H7 (cell line): ENCODE results near the gene GRIK4. TPM values are rescaled to one million over a fixed set of nuclear protein-coding genes. Genes with fewer than 3 reads are reported as not detected.

Source experiments
- DNase-seq: peaks from one replicate; pipeline ENCODE4 v3.0.0; 2012
- H3K27me3 ChIP-seq: 2 replicates; pipeline ENCODE4 v1.6.0; 2011; ENCODE audit warnings: mild to moderate bottlenecking, low read length; ENCODE audit not compliant: control insufficient read depth, insufficient read depth
- H3K36me3 ChIP-seq: replicated peaks from 2 replicates; pipeline ENCODE4 v1.5.1; 2011; ENCODE audit warnings: low read length; ENCODE audit not compliant: control insufficient read depth, insufficient read depth
- H3K4me3 ChIP-seq: 2 replicates; pipeline ENCODE4 v1.5.1; 2011; ENCODE audit warnings: low read depth, mild to moderate bottlenecking, control low read depth, low read length, moderate library complexity; ENCODE audit not compliant: insufficient read depth
- total RNA-seq: library from RNA; depleted of rRNA; stranded (reverse); fragments of >200 nt; shearing (Covaris generic); gene quantifications from 2 replicates; pipeline ENCODE4 v1.2.3, GENCODE V29; 2014; rRNA removed

GRIK4 gene, protein sequence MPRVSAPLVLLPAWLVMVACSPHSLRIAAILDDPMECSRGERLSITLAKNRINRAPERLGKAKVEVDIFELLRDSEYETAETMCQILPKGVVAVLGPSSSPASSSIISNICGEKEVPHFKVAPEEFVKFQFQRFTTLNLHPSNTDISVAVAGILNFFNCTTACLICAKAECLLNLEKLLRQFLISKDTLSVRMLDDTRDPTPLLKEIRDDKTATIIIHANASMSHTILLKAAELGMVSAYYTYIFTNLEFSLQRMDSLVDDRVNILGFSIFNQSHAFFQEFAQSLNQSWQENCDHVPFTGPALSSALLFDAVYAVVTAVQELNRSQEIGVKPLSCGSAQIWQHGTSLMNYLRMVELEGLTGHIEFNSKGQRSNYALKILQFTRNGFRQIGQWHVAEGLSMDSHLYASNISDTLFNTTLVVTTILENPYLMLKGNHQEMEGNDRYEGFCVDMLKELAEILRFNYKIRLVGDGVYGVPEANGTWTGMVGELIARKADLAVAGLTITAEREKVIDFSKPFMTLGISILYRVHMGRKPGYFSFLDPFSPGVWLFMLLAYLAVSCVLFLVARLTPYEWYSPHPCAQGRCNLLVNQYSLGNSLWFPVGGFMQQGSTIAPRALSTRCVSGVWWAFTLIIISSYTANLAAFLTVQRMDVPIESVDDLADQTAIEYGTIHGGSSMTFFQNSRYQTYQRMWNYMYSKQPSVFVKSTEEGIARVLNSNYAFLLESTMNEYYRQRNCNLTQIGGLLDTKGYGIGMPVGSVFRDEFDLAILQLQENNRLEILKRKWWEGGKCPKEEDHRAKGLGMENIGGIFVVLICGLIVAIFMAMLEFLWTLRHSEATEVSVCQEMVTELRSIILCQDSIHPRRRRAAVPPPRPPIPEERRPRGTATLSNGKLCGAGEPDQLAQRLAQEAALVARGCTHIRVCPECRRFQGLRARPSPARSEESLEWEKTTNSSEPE
- total RNA-seq: 1.0 TPM in 2 replicates

DNA sequence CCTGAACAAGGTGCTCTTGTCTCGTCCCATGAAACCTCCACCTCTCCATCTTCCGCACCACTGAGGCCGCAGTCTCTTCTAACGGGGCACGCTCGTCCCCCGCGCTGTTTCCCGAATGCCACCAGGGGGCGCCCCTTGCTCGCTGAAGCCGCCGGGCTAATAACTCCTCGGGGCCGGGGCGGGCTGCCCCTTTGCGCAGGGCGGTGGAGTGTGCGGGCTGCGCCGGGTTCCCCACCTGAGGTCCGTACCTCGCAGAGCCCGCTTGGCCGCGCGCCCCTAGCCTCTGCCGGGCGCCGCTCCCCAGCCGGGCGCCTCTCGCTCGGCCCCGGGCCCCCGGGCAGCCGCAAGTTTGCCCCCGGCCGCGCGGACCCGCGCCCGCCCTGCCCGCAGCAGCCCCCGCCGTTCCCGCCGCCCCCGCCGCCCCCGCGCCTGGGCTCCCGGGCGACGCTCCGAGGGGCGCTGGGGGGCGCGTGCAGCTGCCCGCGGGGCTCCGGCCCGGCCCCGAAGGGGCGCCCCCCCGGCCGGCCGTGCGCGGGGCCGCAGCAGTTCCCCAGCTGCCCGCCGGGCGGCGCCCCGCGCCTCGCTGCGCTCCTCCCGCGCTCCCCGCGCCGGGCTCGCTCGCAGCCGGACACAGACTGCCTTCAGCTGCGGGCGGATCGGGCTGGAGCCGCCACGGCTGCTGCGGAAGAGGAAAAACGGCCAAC lies at the start of gene GRIK4:
Gene GRIK4 (plus strand): TSS at position 633 of the 704 bp plus-strand sequence. CDS start 148,571 bp downstream, outside the sequence.
- Histone ChIP-seq H3K27me3 (peaks cover 8% of the 10 kb centered on the region), H3K4me3 (peak within 1 kb of the TSS; percentile 43), H3K36me3 (no peaks in the 10 kb centered on the region)
- DNase-seq: peak; percentile 98

DNA sequence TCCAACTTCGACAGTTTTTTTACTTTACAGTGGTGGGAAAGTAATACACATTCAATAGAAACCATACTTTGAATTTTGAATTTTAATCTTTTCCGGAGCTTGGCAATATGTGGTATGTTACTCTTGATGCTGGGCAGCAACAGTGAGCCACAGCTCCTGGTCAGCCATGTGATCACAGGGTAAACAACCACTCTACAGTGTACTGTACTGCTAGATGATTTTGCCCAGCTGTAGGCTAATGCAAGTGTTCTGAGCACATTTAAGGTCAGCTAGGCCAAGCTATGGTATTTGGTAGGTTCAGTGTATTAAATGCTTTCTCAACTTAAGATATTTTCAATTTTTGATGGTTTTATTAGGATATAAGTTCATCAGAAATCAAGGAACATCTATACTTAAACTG lies 48.7 kb upstream of the GRIK4 start:
- Histone ChIP-seq H3K27me3 (no peaks in the 10 kb centered on the region), H3K36me3 (peaks cover 2% of the 10 kb centered on the region; the same call in 1 of the 2 replicates), H3K4me3 (no peak overlapping the region)
- no peak for DNase-seq

DNA sequence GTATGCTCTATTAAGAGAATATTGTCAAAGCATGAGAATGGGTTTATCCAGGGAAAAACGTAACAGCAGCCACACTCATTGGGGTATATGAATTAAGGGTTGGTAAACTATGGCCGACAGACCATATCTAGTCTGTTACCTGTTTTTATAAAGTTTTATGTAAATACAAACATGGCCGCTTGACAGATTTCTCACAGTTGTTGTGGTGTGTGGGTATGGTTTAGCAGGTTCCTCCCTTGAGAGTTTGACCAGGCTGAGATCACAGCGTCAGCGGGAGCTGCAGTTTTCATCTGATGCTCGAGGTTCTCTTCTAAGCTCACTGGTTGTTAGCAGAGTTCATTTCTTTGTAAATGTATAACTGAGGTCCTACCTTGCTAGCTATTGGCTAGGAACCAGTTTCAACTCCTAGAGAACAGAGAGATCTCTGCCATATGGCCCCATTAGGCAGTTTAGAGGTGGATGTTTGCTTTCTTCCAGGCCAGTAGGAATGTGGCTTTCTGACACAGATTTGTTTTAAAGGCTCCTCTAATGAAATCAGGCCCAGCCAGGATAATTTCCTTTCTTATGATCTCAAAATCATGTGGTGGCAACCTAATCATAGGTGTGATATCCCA lies 45.5 kb upstream of the GRIK4 start:
- Histone ChIP-seq H3K36me3 (peaks cover 1% of the 10 kb centered on the region; the same call in 1 of the 2 replicates), H3K4me3 (no peak overlapping the region), H3K27me3 (no peaks in the 10 kb centered on the region)
- no peak for DNase-seq

DNA sequence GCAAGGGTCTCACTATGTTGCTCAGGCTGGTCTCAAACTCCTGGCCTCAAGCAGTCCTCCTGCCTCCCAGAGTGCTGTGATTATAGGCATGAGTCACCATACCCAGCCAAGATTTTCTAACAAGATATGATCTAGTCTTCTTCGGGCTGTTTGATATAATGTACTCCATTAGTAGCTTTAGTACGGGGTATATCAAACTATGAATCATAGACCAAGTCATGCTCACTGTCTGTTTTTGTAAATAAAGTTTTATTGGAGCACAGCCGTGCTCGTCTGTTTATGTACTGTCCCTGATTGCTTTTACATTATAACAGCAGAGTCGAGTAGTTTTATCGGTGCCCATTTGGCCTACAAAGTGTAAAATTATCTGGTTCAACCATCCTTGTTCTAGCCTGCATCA lies 43.9 kb upstream of the GRIK4 start:
- peaks cover 1% of the 10 kb centered on the region; the same call in 1 of the 2 replicates for H3K36me3 ChIP-seq
- no peak for DNase-seq
- no peaks in the 10 kb centered on the region for H3K27me3 ChIP-seq
- no peak overlapping the region for H3K4me3 ChIP-seq

GRCh38 chr11:120471131-120471530 lies 40.4 kb upstream of the GRIK4 start:
- Histone ChIP-seq H3K27me3 (no peaks in the 10 kb centered on the region), H3K36me3 (peaks cover 2% of the 10 kb centered on the region; the same call in 1 of the 2 replicates), H3K4me3 (no peak overlapping the region)
- no peak for DNase-seq

- Histone ChIP-seq H3K27me3 (no peaks in the 10 kb centered on the region), H3K4me3 (no peak overlapping the region), H3K36me3 (peaks cover 2% of the 10 kb centered on the region; the same call in 1 of the 2 replicates)
- DNase-seq: no peak
Observed at GRCh38 chr11:120471994-120472393, 39.6 kb upstream of the GRIK4 start.

DNA sequence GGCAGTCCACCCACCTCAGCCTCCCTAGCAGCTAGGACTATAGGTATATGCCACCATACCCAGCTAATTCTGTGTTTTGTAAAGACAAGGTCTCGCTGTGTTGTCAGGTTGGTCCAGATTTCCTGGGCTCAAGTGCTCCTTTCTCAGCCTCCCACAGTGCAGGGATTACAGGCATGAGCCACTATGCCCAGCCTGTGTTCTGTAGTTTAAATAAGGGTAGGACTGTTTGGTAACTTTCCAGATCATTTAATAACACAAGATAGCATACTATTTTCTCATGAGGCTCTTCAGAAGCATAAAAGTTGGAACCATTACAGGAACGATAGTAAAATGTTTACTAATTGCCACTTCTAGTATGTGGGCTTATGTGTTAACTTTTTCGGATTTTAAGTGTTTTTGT lies 38.0 kb upstream of the GRIK4 start:
- H3K27me3 ChIP-seq: no peaks in the 10 kb centered on the region
- H3K4me3 ChIP-seq: no peak overlapping the region
- peaks cover 6% of the 10 kb centered on the region; the same call in 1 of the 2 replicates for H3K36me3 ChIP-seq
- DNase-seq: no peak

- DNase-seq: no peak
- Histone ChIP-seq H3K27me3 (no peaks in the 10 kb centered on the region), H3K4me3 (no peak overlapping the region), H3K36me3 (peaks cover 15% of the 10 kb centered on the region)
Observed at GRCh38 chr11:120482149-120482548, 29.4 kb upstream of the GRIK4 start.

- Histone ChIP-seq H3K36me3 (peaks cover 11% of the 10 kb centered on the region), H3K27me3 (no peaks in the 10 kb centered on the region), H3K4me3 (no peak overlapping the region)
- DNase-seq: no peak
Observed at GRCh38 chr11:120484722-120485121, 26.8 kb upstream of the GRIK4 start.

DNA sequence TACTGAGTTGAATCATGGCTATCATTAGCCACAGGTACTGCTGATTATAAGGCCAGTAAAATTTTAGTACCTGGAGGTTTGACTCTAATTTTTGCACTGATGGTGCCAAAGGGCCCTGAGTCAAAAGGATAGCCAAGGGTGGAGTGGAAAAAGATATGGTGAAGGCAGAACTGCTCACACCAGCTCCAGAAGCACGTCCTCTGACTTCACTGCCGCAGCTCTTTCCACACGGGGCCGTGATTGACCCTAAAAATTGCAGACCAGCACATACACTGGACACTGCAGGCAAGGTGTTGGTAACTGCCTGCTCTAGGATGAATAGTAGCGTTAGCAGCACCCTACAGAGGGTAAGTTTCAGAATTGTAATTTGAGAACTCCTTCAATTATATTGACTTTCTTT lies 25.4 kb upstream of the GRIK4 start:
- Histone ChIP-seq H3K36me3 (peaks cover 5% of the 10 kb centered on the region), H3K27me3 (no peaks in the 10 kb centered on the region), H3K4me3 (no peak overlapping the region)
- DNase-seq: no peak

- H3K36me3 ChIP-seq: no peaks in the 10 kb centered on the region; the same call in 1 of the 2 replicates
Observed at GRCh38 chr11:120489799-120490198, 21.7 kb upstream of the GRIK4 start.

GRCh38 chr11:120492486-120492885 lies 19.1 kb upstream of the GRIK4 start:
- Histone ChIP-seq H3K27me3 (no peaks in the 10 kb centered on the region), H3K36me3 (no peaks in the 10 kb centered on the region), H3K4me3 (no peak overlapping the region)
- no peak for DNase-seq

More at GRCh38 chr11:120489799-120490198, 21.7 kb upstream of the GRIK4 start:
- DNase-seq: no peak
- H3K4me3 ChIP-seq: no peak overlapping the region
- H3K27me3 ChIP-seq: no peaks in the 10 kb centered on the region

DNA sequence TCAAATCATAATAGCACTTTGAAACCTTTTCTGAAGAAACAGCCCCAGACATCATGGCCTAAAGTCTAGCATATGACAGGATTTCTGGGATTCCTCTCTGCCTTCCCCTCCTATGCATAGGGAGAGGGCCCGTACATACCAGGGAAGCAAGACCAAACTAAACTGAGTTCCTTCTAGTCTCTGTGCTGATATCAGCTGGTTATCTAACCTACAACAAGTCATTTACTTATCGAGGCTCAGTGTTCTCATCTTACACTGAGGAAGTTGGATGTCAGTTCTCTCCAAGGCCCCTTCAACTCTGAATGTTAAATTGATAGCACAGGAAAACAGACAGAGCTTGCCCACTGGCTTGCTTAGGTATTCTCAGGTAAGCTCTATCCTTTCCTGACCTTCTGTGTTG lies 17.0 kb upstream of the GRIK4 start:
- no peak for DNase-seq
- H3K4me3 ChIP-seq: no peak overlapping the region

DNA sequence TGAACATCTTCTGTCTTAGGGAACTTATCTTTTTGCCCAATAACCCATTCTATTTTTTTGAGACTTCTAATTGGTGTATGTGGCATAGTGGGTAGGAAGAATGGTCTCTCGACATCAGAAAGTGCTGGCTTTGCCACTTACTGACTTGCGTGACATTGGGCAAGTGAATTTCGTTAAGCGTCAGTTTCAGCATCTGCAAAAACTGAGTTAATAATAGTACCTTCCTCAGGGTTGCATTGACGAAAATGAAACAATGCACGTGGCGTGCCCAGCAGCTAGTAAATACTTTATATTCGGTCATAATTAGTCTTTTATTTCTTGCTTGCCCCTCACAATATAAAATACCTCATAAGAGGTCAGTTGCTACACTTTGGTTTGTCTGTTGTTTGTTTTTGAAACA lies 12.5 kb upstream of the GRIK4 start:
- DNase-seq: no peak
- no peak overlapping the region for H3K4me3 ChIP-seq
- H3K36me3 ChIP-seq: no peaks in the 10 kb centered on the region

More for the DNA sequence above, 17.0 kb upstream of the GRIK4 start:
- no peaks in the 10 kb centered on the region for H3K36me3 ChIP-seq
- H3K27me3 ChIP-seq: no peaks in the 10 kb centered on the region

More for the DNA sequence above, 12.5 kb upstream of the GRIK4 start:
- H3K27me3 ChIP-seq: no peaks in the 10 kb centered on the region
